ENCODE results near the gene TXNDC17. TPM values are rescaled to one million over a fixed set of nuclear protein-coding genes. Genes with fewer than 3 reads are reported as not detected.

Gene TXNDC17
- total RNA-seq, 1 donor from 2014 or later: 104 TPM

DNA sequence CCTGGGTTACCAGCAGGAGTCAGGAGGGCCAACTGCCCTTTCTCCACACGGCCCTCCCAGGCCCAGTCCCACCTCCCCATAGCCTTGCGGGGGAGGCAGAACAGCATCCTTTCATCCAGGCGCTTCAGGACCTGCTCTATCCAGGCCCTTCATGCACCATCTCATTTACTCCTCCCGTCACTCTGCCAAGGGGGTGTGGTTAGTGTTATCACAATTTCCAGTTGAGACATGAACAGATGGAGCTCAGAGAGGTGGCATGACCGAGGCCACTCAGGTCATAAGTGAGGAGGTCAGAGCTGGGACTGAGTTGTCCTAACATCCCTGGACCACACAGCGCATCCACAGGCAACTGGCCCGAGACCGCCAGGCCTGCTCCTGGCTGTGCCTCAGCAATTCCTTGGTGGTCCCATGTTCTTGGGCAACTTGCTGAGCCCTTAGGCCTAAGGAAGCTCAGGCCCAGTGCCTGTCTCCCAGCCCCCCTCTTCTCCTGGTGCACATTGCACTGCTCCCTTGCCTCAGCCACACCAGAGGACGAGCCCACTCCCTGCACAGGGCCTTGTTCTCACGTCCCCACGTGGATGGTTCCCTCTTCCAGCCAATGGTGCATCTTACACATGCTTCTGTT is 34.5 kb downstream of the TXNDC17 start:
- TF ChIP-seq CTCF (IDR thresholded peaks at IDR 0.05; ENCODE audit: unreplicated experiment): no peak
- Mint-ChIP-seq H3K4me1 (ENCODE audit: low read depth) (peaks cover 3% of the 10 kb centered on the region), H3K4me3 (ENCODE audit: low read depth) (no peak overlapping the region), H3K36me3 (ENCODE audit: insufficient read depth) (no peaks in the 10 kb centered on the region), H3K27me3 (peaks cover 12% of the 10 kb centered on the region), H3K27ac (no peak overlapping the region), H3K9me3 (ENCODE audit: low read depth) (no peaks in the 10 kb centered on the region)
- no peak for DNase-seq (ENCODE audit: low spot score, unreplicated experiment)

DNA sequence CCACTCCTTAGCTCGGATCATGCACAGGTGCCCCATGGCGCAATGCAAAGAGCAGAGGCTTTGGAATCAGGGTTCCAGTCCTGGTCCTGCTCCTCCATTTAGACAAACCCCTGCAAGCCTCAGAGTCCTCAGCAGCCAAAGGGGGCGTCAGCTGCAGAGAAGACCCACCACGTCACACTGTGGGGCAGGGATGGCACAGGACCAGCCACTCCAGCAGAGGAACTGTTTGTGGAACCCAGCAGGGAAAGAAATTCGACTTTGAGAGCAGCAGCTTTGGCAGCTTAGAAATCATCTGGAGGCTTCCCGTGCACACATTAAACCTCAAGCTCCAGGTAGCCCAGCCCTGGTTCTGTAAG is 35.9 kb downstream of the TXNDC17 start:
- Mint-ChIP-seq H3K4me3 (ENCODE audit: low read depth) (no peak overlapping the region), H3K4me1 (ENCODE audit: low read depth) (peaks cover 6% of the 10 kb centered on the region), H3K27ac (no peak overlapping the region), H3K36me3 (ENCODE audit: insufficient read depth) (no peaks in the 10 kb centered on the region), H3K27me3 (peaks cover 17% of the 10 kb centered on the region), H3K9me3 (ENCODE audit: low read depth) (no peaks in the 10 kb centered on the region)
- TF ChIP-seq CTCF (IDR thresholded peaks at IDR 0.05; ENCODE audit: unreplicated experiment): no peak
- DNase-seq (ENCODE audit: low spot score, unreplicated experiment): no peak

- peaks cover 22% of the 10 kb centered on the region for H3K27me3 Mint-ChIP-seq
- H3K4me3 Mint-ChIP-seq (ENCODE audit: low read depth): no peak overlapping the region
- no peak for DNase-seq (ENCODE audit: low spot score, unreplicated experiment)
- no peaks in the 10 kb centered on the region for H3K36me3 Mint-ChIP-seq (ENCODE audit: insufficient read depth)
- no peak overlapping the region for H3K27ac Mint-ChIP-seq
- H3K4me1 Mint-ChIP-seq (ENCODE audit: low read depth): peaks cover 6% of the 10 kb centered on the region
- TF ChIP-seq CTCF (IDR thresholded peaks at IDR 0.05; ENCODE audit: unreplicated experiment): no peak
- H3K9me3 Mint-ChIP-seq (ENCODE audit: low read depth): no peaks in the 10 kb centered on the region
These were observed 36.4 kb downstream of the TXNDC17 start for GRCh38 chr17:6677158-6677831.

- no peak for DNase-seq (ENCODE audit: low spot score, unreplicated experiment)
- Mint-ChIP-seq H3K4me3 (ENCODE audit: low read depth) (no peak overlapping the region), H3K27ac (no peak overlapping the region), H3K4me1 (ENCODE audit: low read depth) (peaks cover 6% of the 10 kb centered on the region), H3K9me3 (ENCODE audit: low read depth) (no peaks in the 10 kb centered on the region), H3K27me3 (peaks cover 22% of the 10 kb centered on the region), H3K36me3 (ENCODE audit: insufficient read depth) (no peaks in the 10 kb centered on the region)
- TF ChIP-seq CTCF (IDR thresholded peaks at IDR 0.05; ENCODE audit: unreplicated experiment): no peak
These were observed 37.1 kb downstream of the TXNDC17 start for GRCh38 chr17:6677946-6678345.

DNA sequence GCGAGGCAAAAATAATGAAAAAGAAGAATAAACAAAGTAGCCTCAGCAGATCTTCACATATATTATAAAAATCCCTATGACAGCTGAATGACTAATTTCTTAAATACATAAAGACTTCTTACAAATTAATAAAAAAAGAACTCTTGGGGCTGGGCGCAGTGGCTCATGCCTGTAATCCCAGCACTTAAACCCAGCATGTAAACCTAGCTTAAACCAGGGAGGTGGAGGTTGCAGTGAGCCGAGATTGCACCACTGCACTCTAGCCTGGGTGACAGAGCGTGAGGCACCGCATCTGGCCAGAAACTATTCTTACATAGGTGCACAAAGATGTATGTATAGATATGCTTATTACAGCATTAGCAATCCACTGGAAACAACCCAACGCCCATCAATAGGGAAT is 38.4 kb downstream of the TXNDC17 start:
- Mint-ChIP-seq H3K9me3 (ENCODE audit: low read depth) (no peaks in the 10 kb centered on the region), H3K27ac (no peak overlapping the region), H3K27me3 (peaks cover 23% of the 10 kb centered on the region), H3K36me3 (ENCODE audit: insufficient read depth) (no peaks in the 10 kb centered on the region), H3K4me3 (ENCODE audit: low read depth) (no peak overlapping the region), H3K4me1 (ENCODE audit: low read depth) (peaks cover 7% of the 10 kb centered on the region)
- no peak for TF ChIP-seq CTCF (IDR thresholded peaks at IDR 0.05; ENCODE audit: unreplicated experiment)
- no peak for DNase-seq (ENCODE audit: low spot score, unreplicated experiment)

All from progenitor cell of endocrine pancreas (in vitro differentiated cells).